ENCODE data around the gene PNMA6A.
"Not testable (repeated sequence)": the region's sequence is repeated elsewhere in the genome, so short reads cannot be mapped to it uniquely, and the experiment has no call there.

PNMA6A gene

DNA sequence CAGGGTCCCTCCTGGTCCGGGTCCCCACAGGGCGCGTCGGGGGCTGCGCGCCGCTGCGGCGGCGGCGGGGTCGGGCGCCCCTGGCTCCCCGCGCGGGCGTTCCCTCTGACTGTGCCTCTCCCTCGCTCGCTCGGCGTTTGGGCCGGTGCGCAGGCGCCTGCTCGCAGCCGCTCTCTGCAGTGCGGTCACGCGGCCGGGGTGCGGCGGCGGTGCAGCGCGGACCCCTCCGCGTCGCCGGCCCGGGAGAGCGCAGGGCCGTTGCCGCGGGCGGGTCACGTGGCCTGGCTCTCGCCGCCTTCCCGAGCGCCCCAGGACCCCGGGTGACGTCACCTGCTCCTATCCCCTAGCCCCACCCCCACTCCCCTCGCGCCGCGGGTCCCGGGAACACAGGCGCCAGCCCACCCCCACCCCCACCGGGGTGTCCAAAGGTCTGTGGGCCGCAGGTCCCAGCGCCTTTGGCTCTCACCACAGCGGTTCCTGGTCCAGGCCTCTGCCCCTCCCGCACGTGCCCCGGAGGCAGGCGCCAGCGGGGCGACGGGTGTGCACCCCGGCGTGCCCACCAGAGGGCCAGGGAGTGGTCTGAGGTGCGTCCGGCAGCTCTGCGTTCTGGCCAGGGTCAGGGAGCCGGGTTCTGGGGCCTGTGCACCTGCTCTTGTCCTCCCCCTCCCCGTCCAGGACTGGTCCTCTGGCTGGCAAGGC, 5.3 kb downstream of the PNMA6A start:
- not testable (repeated sequence) for DNase-seq

DNA sequence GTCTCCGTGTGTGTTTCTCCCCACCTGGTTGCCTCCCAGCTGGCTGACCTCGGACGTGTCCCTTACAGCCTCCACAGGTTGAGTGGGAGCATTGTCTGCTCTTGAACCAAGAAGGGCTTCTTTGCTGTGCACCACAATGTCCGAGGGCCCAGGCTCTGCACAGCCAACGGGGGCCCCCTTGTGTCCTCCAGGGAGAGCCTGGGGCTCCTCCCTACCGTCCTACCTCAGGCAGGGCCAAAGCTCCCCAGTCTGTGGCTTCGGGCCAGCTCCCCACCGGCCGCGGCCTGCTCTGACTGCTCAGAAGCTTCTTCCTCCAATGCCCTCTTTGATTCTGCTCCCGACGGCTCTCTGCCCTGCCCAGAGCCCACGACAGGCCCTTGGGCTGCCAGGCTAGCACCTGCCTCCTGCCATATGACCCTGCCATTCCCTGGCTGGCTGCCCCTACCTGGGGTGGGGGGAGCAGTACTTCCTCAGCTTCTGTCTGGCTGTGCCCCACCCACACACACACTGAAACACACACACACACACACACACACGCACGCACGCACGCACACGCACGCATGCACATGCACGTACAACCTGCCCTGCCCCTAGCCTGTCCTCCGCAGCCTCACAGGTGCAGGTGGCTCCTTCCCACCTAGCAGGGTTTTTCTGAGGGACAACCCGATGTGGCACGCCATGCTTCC, 11.1 kb downstream of the PNMA6A start:
- DNase-seq = not testable (repeated sequence)

DNA sequence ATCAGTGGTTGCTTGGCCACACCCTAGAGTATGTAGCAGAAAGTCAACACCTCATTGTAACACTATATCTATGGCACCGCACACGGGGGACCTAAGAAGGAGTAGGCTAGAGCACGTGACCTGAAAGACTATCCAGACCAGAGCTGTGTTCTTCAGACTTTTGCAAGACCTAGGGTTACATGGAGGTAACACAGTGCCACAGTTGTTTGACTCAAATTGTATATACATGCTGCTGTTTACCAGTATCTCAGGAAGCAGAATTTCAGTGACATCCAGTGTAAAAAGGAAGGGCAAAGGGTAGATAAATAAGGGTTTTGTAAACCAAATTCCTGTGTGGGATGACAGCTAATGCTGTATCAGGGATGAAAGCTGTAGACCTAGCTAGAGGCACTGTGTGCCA, 30.2 kb downstream of the PNMA6A start:
- DNase-seq = no peak

DNA sequence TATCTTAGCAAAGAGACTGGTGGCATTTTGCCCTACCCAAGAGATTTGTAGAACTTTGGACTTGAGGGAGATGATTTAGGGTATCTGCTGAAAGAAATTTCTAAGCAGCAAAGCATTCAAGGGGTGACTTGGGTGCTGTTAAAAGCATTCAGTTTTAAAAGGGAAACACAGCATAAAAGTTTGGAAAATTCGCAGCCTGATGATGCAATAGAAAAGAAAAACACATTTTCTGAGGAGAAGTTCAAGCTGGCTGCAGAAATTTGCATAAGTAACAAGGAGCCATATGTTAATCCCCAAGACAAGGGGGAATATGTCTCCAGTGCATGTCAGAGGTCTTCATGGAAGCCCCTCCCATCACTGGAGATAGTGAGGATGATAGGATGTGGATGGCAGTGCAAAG, 32.7 kb downstream of the PNMA6A start:
- DNase-seq = not testable (repeated sequence)

DNA sequence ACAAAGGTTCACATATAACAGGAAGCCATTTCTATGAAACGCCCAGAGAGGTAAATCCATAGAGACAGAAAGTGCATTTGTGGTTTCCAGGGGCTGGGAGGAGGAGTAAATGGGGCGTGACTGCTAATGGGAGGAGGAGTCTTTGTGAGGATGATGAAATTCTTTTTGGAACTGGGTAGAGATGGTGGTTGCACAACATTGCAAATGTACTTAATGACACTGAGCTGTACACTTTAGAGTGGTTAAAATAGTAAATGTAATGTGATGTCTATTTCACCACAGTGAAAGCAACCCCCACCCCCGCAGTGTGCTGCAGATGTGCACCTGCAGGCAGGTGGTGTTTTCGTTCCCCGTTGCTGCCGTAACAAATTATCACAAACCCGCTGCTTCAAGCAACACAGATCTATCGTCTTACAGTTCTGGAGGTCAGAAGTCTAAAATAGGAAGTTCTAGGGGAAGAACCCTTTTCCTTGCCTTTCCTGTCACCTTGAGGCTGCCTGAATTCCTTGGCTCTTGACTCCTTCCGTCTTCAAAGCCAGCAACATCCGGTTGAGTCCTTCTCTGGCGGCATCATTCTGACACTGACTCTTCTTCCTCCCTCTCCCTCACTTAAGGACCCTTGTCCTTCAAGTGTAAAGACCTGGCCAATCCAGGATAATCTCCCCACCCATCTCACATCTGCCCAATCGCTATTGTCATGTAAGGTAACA, 34.0 kb downstream of the PNMA6A start:
- not testable (repeated sequence) for DNase-seq

DNA sequence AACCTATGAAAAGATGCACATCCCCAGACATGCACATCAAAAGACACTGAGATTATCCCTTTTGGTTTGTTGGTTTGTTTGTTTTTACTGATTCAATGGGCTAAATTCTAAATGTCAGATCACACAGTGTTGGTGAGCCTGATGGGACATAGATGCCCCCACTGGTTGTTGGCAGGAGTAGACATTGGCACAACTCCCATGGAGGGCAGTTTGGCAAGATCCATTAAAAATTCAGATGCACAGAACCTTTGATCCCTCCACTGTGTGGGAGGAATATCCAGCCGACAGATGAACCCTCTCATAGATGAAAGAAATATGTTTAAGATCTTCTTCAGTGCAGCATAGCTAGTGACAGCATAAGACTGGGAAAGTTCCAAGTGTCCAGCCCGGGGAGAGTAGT, 38.5 kb downstream of the PNMA6A start:
- not testable (repeated sequence) for DNase-seq

DNA sequence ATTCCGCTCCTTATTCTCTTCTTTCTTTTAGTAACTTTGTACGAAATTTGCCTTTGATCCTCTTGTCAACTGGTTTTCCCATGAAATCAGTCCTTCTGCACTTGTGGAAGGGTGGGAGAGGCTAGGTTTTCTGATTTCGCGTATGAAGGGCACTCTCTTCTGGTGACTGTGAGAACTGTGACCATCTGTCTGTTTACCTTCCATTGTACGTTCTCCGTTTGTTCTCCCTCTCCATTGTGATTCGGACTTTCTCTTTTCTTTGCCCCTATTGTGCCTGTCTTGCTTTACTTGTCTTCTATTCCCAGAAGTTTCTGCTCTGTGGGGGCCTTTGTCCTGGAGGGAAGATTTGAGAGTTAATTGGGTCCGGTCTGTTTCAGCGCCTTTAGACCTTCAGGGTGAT, 41.6 kb downstream of the PNMA6A start:
- DNase-seq = not testable (repeated sequence)

DNA sequence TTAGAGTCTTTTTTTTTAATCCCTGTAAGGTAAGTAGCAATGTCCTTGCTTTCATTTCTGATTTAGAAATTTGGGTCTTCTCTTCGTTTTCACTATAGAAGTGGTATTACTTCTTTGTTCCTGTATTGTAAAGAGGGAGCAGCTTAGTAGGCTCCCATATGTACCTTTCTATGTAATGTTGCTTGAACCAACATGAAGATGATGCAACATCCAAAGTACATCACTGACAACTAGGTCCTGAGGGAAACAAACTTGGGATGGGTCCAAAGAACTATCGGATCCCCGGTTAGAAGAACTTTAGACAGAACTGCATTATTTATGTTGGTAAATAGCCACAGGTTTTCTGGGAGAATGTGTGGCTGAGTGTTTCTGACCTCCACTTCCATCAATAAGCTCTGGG, 45.5 kb downstream of the PNMA6A start:
- DNase-seq = not testable (repeated sequence)

DNA sequence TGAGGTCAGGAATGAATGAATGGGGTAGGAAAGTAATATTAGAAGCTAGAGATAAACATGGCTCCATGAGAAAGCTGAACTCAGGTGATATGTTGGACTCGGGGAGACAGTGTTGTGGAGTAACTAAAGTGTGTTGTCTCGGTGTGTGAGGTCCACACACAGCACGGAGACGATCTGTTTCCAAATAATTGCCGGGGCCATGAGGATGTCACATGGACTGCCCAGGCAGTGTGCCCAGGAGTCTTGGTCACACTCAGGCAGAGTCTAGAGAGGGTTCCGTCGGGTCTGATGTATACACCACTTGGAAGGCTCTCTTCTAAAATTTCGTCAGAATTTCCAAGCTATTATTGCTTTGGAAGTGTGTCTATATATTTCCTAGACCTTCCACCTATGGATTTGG, 48.0 kb downstream of the PNMA6A start:
- not testable (repeated sequence) for DNase-seq

DNA sequence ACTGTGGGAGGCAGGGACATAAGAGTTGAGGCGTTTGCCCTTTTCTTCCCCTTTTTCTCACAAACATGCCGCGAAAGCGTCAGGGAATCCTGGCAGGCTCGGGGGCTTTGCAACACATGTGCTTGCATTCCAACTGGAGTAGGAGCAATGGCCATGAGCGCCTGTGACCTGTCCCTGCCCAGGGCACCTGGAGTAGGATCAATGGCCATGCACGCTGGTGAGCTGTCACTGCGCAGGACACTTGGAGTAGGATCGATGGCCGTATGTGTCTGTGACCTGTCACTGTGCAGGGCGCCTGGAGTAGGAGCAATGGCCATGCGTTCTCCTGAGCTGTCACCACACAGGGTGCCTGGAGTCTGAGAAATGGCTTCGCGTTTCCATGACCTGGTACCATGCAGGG, 51.2 kb downstream of the PNMA6A start:
- DNase-seq = not testable (repeated sequence)

Measured in activated T-cell treated with anti-CD3 and anti-CD28 coated beads, Interleukin-2, amount 50 U/mL, for 48 hours (primary cell).